HEK293 (cell line): Measurements from ENCODE around the gene TSPYL6.
A peak's percentile ranks its signal among the peaks of the same experiment; 100 is the strongest.

Source experiments
- CTCF ChIA-PET: fragments of 350-600 bp; formaldehyde crosslinking; extraction: SDS; loops from one replicate; lab custom pipeline; 2021; ENCODE audit warnings: antibody characterized with exemption; lab: Yijun Ruan, JAX
- POLR2A ChIA-PET: fragments of 300-600 bp; formaldehyde crosslinking; extraction: SDS; loops from one replicate; lab custom pipeline; 2020; ENCODE audit warnings: antibody characterized with exemption, inconsistent platforms; lab: Yijun Ruan, JAX
- H3K27ac ChIP-seq: fragments of 200-500 bp; sonication (Bioruptor generic); 2 replicates; pipeline ENCODE4 v1.5.1; 2014; ENCODE audit warnings: low read depth, low read length, control low read depth, inconsistent platforms; ENCODE audit errors: extremely low read depth
- H3K36me3 ChIP-seq, 2 experiments: fragments of 200-500 bp in 1 of 2; sonication (Bioruptor generic) in 1 of 2; 1 replicate in 1 of 2; 2 replicates in 1 of 2; pipeline ENCODE4 v1.5.1; 2014 to 2017; ENCODE audit warnings: inconsistent platforms in 2 of 2, low read length in 2 of 2; ENCODE audit not compliant: control insufficient read depth in 2 of 2, insufficient read depth in 1 of 2
- H3K4me1 ChIP-seq: fragments of 200-500 bp; sonication (Bioruptor generic); 2 replicates; pipeline ENCODE4 v1.5.1; 2014; ENCODE audit warnings: mild to moderate bottlenecking, low read length, inconsistent platforms; ENCODE audit not compliant: control insufficient read depth, insufficient read depth
- H3K4me3 ChIP-seq: 2 replicates; pipeline ENCODE4 v1.5.1; 2011; ENCODE audit warnings: low read depth, mild to moderate bottlenecking, control low read depth, low read length, moderate library complexity
- H3K9me3 ChIP-seq: fragments of 200-500 bp; sonication (Bioruptor generic); 2 replicates; pipeline ENCODE4 v1.5.1; 2014; ENCODE audit warnings: low read depth, low read length, inconsistent platforms; ENCODE audit not compliant: control insufficient read depth, insufficient read depth
- HOXD13 ChIP-seq: sonication (generic); formaldehyde crosslinking; IDR thresholded peaks from 2 replicates; pipeline ENCODE4 v1.8.0; 2022; ENCODE audit warnings: missing genetic modification reagents, borderline replicate concordance
- ZBTB17 ChIP-seq: fragments of 450-650 bp; formaldehyde crosslinking; IDR thresholded peaks from 2 replicates; pipeline ENCODE4 v1.5.1; 2016; ENCODE audit warnings: missing biosample characterization, missing genetic modification characterization
- ZNF341 ChIP-seq: fragments of 450-650 bp; formaldehyde crosslinking; IDR thresholded peaks from 2 replicates; pipeline ENCODE4; 2016; ENCODE audit warnings: low read depth, missing biosample characterization, missing genetic modification characterization
- ZNF654 ChIP-seq: fragments of 450-650 bp; formaldehyde crosslinking; IDR thresholded peaks from 2 replicates; pipeline ENCODE4 v1.5.1; 2016; ENCODE audit warnings: low read depth, missing biosample characterization, missing genetic modification characterization
- TF ChIP-seq, protein P1 (sequence below): fragments of 450-650 bp; IDR thresholded peaks from 2 replicates; pipeline ENCODE4 v1.5.1; 2018; ENCODE audit warnings: missing biosample characterization, mild to moderate bottlenecking, missing genetic modification characterization
- TF ChIP-seq, protein P2 (sequence below): fragments of 450-650 bp; formaldehyde crosslinking; IDR thresholded peaks from 2 replicates; pipeline ENCODE4 v1.5.1; 2016; ENCODE audit warnings: missing biosample characterization, missing genetic modification characterization
- TF ChIP-seq, protein P3 (sequence below): fragments of 450-650 bp; formaldehyde crosslinking; IDR thresholded peaks from 2 replicates; pipeline ENCODE4 v1.5.1; 2016; ENCODE audit warnings: missing biosample characterization, missing genetic modification characterization
- TF ChIP-seq, protein P4 (sequence below): fragments of 450-650 bp; formaldehyde crosslinking; IDR thresholded peaks from 2 replicates; pipeline ENCODE4 v1.5.1; 2016; ENCODE audit warnings: missing biosample characterization, missing genetic modification characterization
- TF ChIP-seq, protein P5 (sequence below): sonication (generic); formaldehyde crosslinking; IDR thresholded peaks from 2 replicates; pipeline ENCODE4 v1.8.1; 2022; ENCODE audit warnings: mild to moderate bottlenecking, moderate library complexity, missing genetic modification reagents
- TF ChIP-seq, protein P6 (sequence below): IDR thresholded peaks from 2 replicates; pipeline ENCODE4 v1.6.1; 2011; ENCODE audit warnings: mild to moderate bottlenecking, low read depth, low read length, borderline replicate concordance

TSPYL6 gene

DNA sequence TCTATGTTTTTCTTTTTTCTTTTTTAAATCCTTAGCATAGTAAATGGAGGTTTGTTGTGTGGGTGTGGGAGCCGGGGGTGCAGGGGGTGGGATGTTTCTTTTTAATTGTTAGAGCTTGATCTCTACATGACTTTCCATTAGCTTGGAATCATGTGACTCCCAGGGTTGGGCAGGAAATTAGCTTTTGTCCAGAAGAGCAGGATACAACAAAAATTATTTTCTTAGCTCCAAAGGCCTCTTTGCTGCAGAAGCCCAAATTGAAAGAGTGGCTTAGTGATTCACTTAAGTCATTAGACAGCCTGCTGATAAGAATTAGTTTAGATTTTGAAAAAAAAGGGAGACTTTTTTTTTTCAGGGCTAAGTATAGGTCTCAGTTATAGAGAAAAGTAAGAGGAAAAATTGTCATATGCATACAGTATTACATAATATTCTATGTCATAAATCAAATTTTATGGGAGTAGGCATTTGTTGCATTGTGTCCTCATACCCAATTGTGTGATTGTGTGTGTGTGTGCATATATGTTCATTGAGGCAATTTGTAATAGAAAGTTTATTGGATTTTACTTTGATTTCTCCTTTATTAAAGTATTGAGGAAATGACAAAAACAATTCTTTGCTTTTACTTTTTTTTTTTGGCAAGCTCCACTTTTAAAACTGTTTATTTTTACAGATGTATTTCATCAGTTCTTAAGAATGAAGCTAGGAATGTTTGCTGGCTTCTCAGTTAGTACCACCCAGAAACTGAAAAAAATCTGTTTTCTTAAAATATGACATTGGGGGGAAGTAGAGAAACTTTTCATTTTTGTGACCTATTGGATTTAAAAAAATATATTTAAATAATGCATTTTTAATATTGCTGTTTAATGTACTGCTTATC lies 47.4 kb downstream of the TSPYL6 start (continued):
- TF ChIP-seq, protein P1, sequence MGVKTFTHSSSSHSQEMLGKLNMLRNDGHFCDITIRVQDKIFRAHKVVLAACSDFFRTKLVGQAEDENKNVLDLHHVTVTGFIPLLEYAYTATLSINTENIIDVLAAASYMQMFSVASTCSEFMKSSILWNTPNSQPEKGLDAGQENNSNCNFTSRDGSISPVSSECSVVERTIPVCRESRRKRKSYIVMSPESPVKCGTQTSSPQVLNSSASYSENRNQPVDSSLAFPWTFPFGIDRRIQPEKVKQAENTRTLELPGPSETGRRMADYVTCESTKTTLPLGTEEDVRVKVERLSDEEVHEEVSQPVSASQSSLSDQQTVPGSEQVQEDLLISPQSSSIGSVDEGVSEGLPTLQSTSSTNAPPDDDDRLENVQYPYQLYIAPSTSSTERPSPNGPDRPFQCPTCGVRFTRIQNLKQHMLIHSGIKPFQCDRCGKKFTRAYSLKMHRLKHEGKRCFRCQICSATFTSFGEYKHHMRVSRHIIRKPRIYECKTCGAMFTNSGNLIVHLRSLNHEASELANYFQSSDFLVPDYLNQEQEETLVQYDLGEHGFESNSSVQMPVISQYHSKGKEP = no peak
- TF ChIP-seq, protein P2, sequence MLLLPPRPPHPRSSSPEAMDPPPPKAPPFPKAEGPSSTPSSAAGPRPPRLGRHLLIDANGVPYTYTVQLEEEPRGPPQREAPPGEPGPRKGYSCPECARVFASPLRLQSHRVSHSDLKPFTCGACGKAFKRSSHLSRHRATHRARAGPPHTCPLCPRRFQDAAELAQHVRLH (tag by site-specific recombination) = no peak

DNA sequence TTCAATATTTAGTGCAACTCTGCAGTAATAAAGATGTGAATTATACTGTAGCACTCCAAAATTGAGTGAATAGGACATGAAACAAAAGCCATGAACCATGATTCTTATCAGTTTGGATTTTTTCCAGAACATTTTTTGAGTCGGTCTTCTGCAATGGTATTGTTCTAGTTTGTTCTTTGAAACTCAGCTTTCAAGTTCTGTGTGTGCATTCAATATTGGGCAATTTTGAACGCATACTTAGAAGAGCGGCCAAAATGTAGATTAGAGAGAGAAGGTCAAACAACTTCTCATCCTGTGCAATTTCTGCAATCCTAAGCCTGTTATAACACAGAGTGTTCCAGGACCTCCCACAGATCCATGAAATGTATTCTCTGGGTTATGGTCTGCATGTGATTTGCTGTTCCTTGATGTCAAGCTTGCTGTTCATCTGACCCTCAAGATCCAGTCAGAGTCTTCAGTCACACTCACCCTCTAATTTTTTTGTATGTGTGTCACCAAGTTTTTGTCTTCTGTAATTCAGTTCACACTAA lies 48.3 kb downstream of the TSPYL6 start:
- H3K27ac ChIP-seq = no peak overlapping the region
- TF ChIP-seq ZBTB17 (tag by site-specific recombination) (peak; percentile 71), HOXD13 (no peak)
- TF ChIP-seq, protein P3, sequence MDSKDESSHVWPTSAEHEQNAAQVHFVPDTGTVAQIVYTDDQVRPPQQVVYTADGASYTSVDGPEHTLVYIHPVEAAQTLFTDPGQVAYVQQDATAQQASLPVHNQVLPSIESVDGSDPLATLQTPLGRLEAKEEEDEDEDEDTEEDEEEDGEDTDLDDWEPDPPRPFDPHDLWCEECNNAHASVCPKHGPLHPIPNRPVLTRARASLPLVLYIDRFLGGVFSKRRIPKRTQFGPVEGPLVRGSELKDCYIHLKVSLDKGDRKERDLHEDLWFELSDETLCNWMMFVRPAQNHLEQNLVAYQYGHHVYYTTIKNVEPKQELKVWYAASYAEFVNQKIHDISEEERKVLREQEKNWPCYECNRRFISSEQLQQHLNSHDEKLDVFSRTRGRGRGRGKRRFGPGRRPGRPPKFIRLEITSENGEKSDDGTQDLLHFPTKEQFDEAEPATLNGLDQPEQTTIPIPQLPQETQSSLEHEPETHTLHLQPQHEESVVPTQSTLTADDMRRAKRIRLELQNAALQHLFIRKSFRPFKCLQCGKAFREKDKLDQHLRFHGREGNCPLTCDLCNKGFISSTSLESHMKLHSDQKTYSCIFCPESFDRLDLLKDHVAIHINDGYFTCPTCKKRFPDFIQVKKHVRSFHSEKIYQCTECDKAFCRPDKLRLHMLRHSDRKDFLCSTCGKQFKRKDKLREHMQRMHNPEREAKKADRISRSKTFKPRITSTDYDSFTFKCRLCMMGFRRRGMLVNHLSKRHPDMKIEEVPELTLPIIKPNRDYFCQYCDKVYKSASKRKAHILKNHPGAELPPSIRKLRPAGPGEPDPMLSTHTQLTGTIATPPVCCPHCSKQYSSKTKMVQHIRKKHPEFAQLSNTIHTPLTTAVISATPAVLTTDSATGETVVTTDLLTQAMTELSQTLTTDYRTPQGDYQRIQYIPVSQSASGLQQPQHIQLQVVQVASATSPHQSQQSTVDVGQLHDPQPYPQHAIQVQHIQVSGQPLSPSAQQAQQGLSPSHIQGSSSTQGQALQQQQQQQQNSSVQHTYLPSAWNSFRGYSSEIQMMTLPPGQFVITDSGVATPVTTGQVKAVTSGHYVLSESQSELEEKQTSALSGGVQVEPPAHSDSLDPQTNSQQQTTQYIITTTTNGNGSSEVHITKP (tag by site-specific recombination) = peak; percentile 86
- H3K4me1 ChIP-seq = no peaks in the 10 kb centered on the region
- ChIA-PET CTCF (interaction anchor here (0.6 to 2.5 kb wide), 13 partner anchors 9 to 1183 kb away, joined by 3 to 9 read pairs (median 3); no protein-coding TSS in a partner anchor), POLR2A (no interaction called here)
- H3K4me3 ChIP-seq = no peak overlapping the region
- no peaks in the 10 kb centered on the region for H3K36me3 ChIP-seq
- H3K9me3 ChIP-seq = no peaks in the 10 kb centered on the region

DNA sequence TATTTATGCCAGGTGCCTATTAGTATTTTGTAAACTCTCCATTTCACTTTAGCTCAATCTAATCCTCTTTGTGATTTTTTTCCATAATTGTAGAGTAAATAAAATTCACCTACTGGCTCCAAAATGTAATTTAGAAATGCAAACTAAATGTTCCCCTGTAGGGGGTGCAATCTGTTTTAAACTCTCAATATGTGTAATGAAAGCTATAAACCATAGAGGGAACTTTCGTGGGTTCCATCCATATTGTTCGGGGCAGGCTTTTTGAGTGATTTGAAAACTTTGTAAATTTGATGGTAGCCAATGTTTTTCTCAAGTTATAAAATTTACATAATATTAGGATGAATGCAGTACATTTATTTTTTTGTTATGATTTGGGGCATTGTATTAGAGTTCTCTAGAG lies 49.4 kb downstream of the TSPYL6 start:
- ChIA-PET POLR2A (no interaction called here), CTCF (interaction anchor here (0.6 to 3.6 kb wide), 17 partner anchors 12 to 498 kb away, joined by 3 to 19 read pairs (median 3); no protein-coding TSS in a partner anchor)
- no peaks in the 10 kb centered on the region for H3K9me3 ChIP-seq
- no peaks in the 10 kb centered on the region for H3K4me1 ChIP-seq
- H3K4me3 ChIP-seq = no peak overlapping the region
- TF ChIP-seq, protein P4, sequence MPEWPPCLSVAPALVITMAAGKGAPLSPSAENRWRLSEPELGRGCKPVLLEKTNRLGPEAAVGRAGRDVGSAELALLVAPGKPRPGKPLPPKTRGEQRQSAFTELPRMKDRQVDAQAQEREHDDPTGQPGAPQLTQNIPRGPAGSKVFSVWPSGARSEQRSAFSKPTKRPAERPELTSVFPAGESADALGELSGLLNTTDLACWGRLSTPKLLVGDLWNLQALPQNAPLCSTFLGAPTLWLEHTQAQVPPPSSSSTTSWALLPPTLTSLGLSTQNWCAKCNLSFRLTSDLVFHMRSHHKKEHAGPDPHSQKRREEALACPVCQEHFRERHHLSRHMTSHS = no peak
- no peak for TF ChIP-seq ZNF341
- TF ChIP-seq, protein P5, sequence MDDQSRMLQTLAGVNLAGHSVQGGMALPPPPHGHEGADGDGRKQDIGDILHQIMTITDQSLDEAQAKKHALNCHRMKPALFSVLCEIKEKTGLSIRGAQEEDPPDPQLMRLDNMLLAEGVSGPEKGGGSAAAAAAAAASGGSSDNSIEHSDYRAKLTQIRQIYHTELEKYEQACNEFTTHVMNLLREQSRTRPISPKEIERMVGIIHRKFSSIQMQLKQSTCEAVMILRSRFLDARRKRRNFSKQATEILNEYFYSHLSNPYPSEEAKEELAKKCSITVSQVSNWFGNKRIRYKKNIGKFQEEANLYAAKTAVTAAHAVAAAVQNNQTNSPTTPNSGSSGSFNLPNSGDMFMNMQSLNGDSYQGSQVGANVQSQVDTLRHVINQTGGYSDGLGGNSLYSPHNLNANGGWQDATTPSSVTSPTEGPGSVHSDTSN = no peak
- TF ChIP-seq, protein P6, sequence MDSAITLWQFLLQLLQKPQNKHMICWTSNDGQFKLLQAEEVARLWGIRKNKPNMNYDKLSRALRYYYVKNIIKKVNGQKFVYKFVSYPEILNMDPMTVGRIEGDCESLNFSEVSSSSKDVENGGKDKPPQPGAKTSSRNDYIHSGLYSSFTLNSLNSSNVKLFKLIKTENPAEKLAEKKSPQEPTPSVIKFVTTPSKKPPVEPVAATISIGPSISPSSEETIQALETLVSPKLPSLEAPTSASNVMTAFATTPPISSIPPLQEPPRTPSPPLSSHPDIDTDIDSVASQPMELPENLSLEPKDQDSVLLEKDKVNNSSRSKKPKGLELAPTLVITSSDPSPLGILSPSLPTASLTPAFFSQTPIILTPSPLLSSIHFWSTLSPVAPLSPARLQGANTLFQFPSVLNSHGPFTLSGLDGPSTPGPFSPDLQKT = no peak
- peak; percentile 24; the same call in 1 of the 2 replicates for TF ChIP-seq ZNF654 (tag by site-specific recombination)
- H3K27ac ChIP-seq = no peak overlapping the region
- no peaks in the 10 kb centered on the region for H3K36me3 ChIP-seq
